Aorta (tissue), 5 donors: ENCODE results near the gene ZNF438. TPM values are rescaled to one million over a fixed set of nuclear protein-coding genes. Genes with fewer than 3 reads are reported as not detected.

Experiments used
- ATAC-seq: fragments of 200-7000 bp; cut with Tn5 transposase; one replicate; pipeline ENCODE4 v1.9.1; 2022; ENCODE audit warnings: moderate library complexity; ENCODE audit not compliant: low FRiP score
- DNase-seq, 2 donors: peaks; one replicate each; pipeline ENCODE4 v3.0.0-alpha.2; 2020
- H3K27ac ChIP-seq, 2 donors: one replicate each; pipeline ENCODE4 v1.5.1; 2013; ENCODE audit warnings: low read length in 2 of 2, mild to moderate bottlenecking in 2 of 2, moderate library complexity in 2 of 2, control low read depth in 1 of 2, inconsistent platforms in 1 of 2, low read depth in 1 of 2
- H3K27me3 ChIP-seq, 2 donors: one replicate each; pipeline ENCODE4 v1.6.1; 2013; ENCODE audit warnings: control low read depth in 1 of 2, low read length in 1 of 2, mild to moderate bottlenecking in 1 of 2, moderate library complexity in 1 of 2; ENCODE audit not compliant: insufficient read depth in 2 of 2, control insufficient read depth in 1 of 2
- H3K36me3 ChIP-seq, 2 donors: one replicate each; pipeline ENCODE4 v1.6.1; 2013; ENCODE audit warnings: control low read depth in 1 of 2, low read length in 1 of 2, mild to moderate bottlenecking in 1 of 2; ENCODE audit not compliant: insufficient read depth in 2 of 2, control insufficient read depth in 1 of 2
- H3K4me1 ChIP-seq, 2 donors: one replicate each; pipeline ENCODE4 v1.6.1; 2013; ENCODE audit warnings: low read length in 2 of 2, control low read depth in 1 of 2, mild to moderate bottlenecking in 1 of 2, moderate library complexity in 1 of 2; ENCODE audit not compliant: insufficient read depth in 2 of 2, control insufficient read depth in 1 of 2
- H3K4me3 ChIP-seq, 2 donors: one replicate each; pipeline ENCODE4 v1.5.1; 2013; ENCODE audit warnings: low read length in 2 of 2, control low read depth in 1 of 2, mild to moderate bottlenecking in 1 of 2
- H3K9me3 ChIP-seq: one replicate; pipeline ENCODE4 v1.6.1; 2013; ENCODE audit warnings: mild to moderate bottlenecking, low read length; ENCODE audit not compliant: control insufficient read depth
- WGBS, 2 donors: extraction: QIAGEN DNeasy Blood & Tissue Kit; methylation state at CpG; one replicate each; pipeline ENCODE4 v1.1.7; 2013; 5-methylcytosine and 5-hydroxymethylcytosine counted together
- intact Hi-C, 2 donors: fragments of 100-400 bp; cut with DNase I; formaldehyde crosslinking; loops; one replicate each; pipeline versions ENCODE4 v1.14.2 to v1.15.0; 2022
- polyA plus RNA-seq, 2 donors: library from polyadenylated mRNA; stranded (reverse); fragments of 200-250 nt; gene quantifications; one replicate each; pipeline ENCODE4 v1.2.3, GENCODE V29; 2013
- total RNA-seq, 2 donors: library from RNA; stranded (reverse); fragmentation: NEBNext Ultra II Directional; extraction: Animal tissue kit (Norgen Biotek cat#: 25700); gene quantifications; one replicate each; pipeline ENCODE4 v1.2.1, GENCODE V29; 2021
- donor health status: healthy with polysubstance abuse.
- donor health status: Bipolar disorder and iron deficiency.
- donor health status: DM: no; HTN: no; CAD: no.
- donor health status: DM: no; HTN: no; CAD: no.
- donor health status: DM: yes; HTN: yes; CAD: no.

ZNF438 gene
- total and polyA plus RNA-seq, 4 donors = 10.6 to 16.5 (median 12.5) TPM

DNA sequence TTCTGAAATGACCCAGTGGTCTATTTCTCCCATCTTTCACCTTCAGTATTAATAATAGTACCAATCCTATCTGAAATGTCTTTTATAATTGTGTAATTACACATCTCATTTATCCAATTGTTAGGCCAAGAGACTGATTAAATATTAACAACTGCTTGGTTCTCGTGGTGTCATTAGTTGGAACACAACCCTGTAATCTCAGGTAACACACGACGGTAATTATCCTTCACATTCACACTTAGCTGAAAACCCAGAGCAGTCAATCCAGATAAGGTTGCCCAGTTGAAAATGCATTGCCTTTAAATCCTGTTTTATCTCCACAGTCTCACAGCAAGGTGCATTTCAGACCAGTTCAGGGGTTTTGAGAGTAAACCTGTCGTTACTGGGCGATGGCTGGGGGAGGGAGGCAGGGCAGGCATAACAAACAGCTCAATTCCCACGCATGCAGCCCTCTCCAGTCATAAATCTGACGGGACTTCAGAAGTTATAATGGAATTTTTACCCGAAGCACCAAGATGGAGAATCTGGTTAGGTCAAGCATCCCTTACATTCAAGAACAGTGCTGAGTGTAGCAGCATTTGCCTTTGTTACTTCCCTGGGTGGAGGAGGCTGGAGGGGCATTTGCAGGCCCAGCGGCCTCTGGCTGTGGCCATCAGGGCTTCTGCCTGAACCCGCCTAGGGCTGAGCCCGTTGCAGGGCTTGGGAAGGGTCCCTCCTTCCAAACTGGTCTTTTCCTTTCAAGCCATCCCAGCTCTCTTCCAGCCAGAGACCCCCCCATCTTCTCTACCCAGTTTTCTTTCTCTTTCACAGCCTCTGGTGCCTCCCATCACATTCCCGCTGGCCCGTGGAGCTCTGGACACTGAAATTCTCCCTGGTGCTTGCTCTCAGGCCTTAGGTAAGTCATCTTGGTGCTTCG is 201.1 kb downstream of the ZNF438 start:
- H3K9me3 ChIP-seq = no peaks in the 10 kb centered on the region
- H3K27ac ChIP-seq = no peak overlapping the region
- no peaks in the 10 kb centered on the region for H3K36me3 ChIP-seq
- ATAC-seq = no peak
- intact Hi-C loops = no loop called here
- H3K4me1 ChIP-seq = no peaks in the 10 kb centered on the region
- 83 to 85% methylated on average over 14 of the region's 14 CpGs for WGBS, 2 donors
- no peaks in the 10 kb centered on the region for H3K27me3 ChIP-seq
- H3K4me3 ChIP-seq = no peak overlapping the region
- DNase-seq = no peak

- no peak for DNase-seq
- WGBS, 2 donors = 74 to 90% methylated on average over 3 of the region's 3 CpGs
- Histone ChIP-seq H3K4me1 (no peaks in the 10 kb centered on the region), H3K36me3 (no peaks in the 10 kb centered on the region), H3K9me3 (no peaks in the 10 kb centered on the region), H3K27ac (no peak overlapping the region), H3K4me3 (no peak overlapping the region), H3K27me3 (no peaks in the 10 kb centered on the region)
- no peak for ATAC-seq
- intact Hi-C loops = no loop called here
Observed at GRCh38 chr10:30829901-30830300, 201.8 kb downstream of the ZNF438 start.

DNA sequence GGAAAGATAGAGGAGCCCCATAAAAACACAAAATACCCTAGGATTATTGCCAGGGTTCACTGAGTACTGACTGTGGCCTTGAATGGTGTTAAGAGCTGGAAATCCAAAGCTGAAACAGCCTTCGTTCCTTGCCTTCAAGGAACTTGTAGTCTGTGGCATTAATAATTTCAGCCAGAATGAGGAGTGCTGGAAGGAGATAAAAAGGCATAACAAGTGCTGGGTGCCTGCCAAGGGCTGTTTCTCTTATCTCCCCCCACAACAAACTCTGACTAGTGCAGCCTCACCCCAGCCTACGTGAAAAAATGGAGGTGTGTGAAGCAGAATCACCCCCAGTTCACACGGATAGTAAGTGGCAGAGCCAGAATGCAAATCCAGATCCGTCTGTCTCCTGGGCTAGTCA is 203.0 kb downstream of the ZNF438 start:
- H3K27ac ChIP-seq = no peak overlapping the region
- WGBS, 2 donors = 82 to 89% methylated on average over 4 of the region's 4 CpGs
- intact Hi-C loops = no loop called here
- DNase-seq (no peak), ATAC-seq (no peak)
- no peaks in the 10 kb centered on the region for H3K27me3 ChIP-seq
- H3K9me3 ChIP-seq = no peaks in the 10 kb centered on the region
- no peaks in the 10 kb centered on the region for H3K4me1 ChIP-seq
- H3K36me3 ChIP-seq = no peaks in the 10 kb centered on the region
- H3K4me3 ChIP-seq = no peak overlapping the region

DNA sequence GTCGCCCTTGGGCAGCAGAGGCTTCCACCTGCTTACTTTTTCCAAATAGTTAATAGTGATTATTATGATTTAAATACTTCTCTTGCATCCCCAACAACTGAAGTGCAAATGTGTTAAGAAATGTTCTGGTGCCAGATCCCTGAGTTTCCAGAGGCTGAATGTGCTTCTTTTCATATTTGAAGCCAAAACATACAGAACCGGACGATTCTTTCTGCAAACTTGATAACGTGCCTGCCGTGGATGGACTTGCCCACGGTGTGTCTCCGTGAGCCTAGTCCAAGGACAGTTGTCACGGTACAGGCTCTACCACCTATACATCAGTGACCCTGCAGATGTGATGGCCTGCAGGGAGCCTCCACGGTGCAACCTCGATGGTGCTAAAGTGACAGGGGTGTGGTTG is 203.5 kb downstream of the ZNF438 start:
- Histone ChIP-seq H3K4me1 (no peaks in the 10 kb centered on the region), H3K27ac (no peak overlapping the region), H3K36me3 (no peaks in the 10 kb centered on the region), H3K4me3 (no peak overlapping the region), H3K9me3 (no peaks in the 10 kb centered on the region), H3K27me3 (no peaks in the 10 kb centered on the region)
- 27 to 30% methylated on average over 10 of the region's 10 CpGs for WGBS, 2 donors
- DNase-seq (no peak), ATAC-seq (peak; percentile 20)
- intact Hi-C loops = no loop called here

DNA sequence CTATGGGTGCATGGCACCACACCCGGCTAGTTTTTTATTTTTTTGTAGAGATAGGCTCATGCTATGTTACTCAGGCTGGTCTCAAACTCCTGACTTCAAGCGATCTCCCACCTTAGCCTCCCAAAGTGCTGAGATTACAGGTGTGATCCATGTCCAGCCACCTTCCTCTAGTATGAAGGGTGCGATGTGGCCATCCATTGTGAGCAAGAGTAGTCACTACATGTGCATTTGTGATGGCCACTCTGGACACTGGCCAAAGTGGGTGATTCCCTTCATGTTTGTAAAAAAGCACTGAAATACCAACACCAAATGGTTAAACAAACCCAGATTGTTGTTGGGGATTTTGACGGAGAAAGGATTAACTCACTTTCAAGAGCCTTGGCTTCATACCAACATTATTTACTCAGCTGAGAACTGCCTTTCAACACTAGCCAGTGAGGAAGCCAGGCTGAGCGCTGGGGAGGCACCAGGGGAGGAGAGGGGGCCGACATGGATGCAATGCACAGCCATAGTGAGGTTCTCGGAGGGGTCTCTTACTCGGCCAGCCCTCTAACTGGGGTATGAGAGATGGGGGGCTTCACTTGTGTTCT is 204.0 kb downstream of the ZNF438 start:
- Histone ChIP-seq H3K27ac (no peak overlapping the region), H3K27me3 (no peaks in the 10 kb centered on the region), H3K9me3 (no peaks in the 10 kb centered on the region), H3K4me3 (no peak overlapping the region), H3K36me3 (no peaks in the 10 kb centered on the region), H3K4me1 (no peaks in the 10 kb centered on the region)
- intact Hi-C loops = no loop called here
- 42 to 44% methylated on average over 8 of the region's 8 CpGs for WGBS, 2 donors
- DNase-seq (no peak), ATAC-seq (no peak)

GRCh38 chr10:30826679-30827078 is 205.0 kb downstream of the ZNF438 start:
- ATAC-seq = no peak
- no peak for DNase-seq
- WGBS, 2 donors = 83 to 94% methylated on average over 4 of the region's 4 CpGs
- Histone ChIP-seq H3K4me3 (no peak overlapping the region), H3K27me3 (no peaks in the 10 kb centered on the region), H3K36me3 (no peaks in the 10 kb centered on the region), H3K9me3 (no peaks in the 10 kb centered on the region), H3K4me1 (no peaks in the 10 kb centered on the region), H3K27ac (no peak overlapping the region)
- intact Hi-C loops = no loop called here

DNA sequence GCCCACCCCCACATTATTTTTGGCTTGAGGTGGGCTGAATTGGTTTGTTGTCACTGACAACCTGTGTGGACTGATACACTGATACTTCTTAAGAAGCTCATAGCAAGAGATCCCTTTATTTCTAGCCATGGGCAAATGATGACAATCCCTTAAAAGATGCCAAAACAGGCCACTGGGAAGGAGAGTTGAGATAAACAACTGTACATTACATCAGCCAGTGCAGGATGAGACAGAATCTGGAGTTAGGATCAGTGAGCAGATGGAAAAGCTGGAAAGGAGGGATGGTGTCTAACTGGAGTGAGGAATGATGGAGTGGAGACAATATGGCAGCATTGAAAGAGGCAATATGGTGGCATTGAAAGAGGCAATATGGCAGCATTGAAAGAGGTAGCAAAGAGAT is 206.2 kb downstream of the ZNF438 start:
- Histone ChIP-seq H3K27me3 (no peaks in the 10 kb centered on the region), H3K27ac (no peak overlapping the region), H3K4me3 (no peak overlapping the region), H3K4me1 (no peaks in the 10 kb centered on the region), H3K9me3 (no peaks in the 10 kb centered on the region), H3K36me3 (no peaks in the 10 kb centered on the region)
- no peak for ATAC-seq
- DNase-seq = no peak
- intact Hi-C loops = no loop called here

GRCh38 chr10:30825022-30825421 is 206.6 kb downstream of the ZNF438 start:
- Histone ChIP-seq H3K36me3 (no peaks in the 10 kb centered on the region), H3K4me3 (no peak overlapping the region), H3K4me1 (no peaks in the 10 kb centered on the region), H3K27me3 (no peaks in the 10 kb centered on the region), H3K9me3 (no peaks in the 10 kb centered on the region), H3K27ac (no peak overlapping the region)
- no peak for DNase-seq
- intact Hi-C loops = no loop called here
- 98% methylated on average over 3 of the region's 3 CpGs for WGBS, 2 donors
- no peak for ATAC-seq

GRCh38 chr10:30823651-30824050 is 208.0 kb downstream of the ZNF438 start:
- intact Hi-C loops = no loop called here
- Histone ChIP-seq H3K9me3 (no peaks in the 10 kb centered on the region), H3K36me3 (no peaks in the 10 kb centered on the region), H3K27me3 (no peaks in the 10 kb centered on the region), H3K27ac (no peak overlapping the region), H3K4me1 (no peaks in the 10 kb centered on the region), H3K4me3 (no peak overlapping the region)
- 90 to 98% methylated on average over 2 of the region's 2 CpGs for WGBS, 2 donors
- ATAC-seq (no peak), DNase-seq (no peak)
